Effector CD8-positive, alpha-beta T cell (primary cell): ENCODE measurements around the gene DOCK7.
"Not testable (repeated sequence)": the region's sequence is repeated elsewhere in the genome, so short reads cannot be mapped to it uniquely, and the experiment has no call there.

Experiments
- DNase-seq: peaks from one replicate; lab custom pipeline; 2025; lab: John Stamatoyannopoulos, UW
- total RNA-seq, 4 experiments: gene quantifications; one replicate each; lab custom pipeline; 2026; lab: John Stamatoyannopoulos, UW

Gene DOCK7, protein sequence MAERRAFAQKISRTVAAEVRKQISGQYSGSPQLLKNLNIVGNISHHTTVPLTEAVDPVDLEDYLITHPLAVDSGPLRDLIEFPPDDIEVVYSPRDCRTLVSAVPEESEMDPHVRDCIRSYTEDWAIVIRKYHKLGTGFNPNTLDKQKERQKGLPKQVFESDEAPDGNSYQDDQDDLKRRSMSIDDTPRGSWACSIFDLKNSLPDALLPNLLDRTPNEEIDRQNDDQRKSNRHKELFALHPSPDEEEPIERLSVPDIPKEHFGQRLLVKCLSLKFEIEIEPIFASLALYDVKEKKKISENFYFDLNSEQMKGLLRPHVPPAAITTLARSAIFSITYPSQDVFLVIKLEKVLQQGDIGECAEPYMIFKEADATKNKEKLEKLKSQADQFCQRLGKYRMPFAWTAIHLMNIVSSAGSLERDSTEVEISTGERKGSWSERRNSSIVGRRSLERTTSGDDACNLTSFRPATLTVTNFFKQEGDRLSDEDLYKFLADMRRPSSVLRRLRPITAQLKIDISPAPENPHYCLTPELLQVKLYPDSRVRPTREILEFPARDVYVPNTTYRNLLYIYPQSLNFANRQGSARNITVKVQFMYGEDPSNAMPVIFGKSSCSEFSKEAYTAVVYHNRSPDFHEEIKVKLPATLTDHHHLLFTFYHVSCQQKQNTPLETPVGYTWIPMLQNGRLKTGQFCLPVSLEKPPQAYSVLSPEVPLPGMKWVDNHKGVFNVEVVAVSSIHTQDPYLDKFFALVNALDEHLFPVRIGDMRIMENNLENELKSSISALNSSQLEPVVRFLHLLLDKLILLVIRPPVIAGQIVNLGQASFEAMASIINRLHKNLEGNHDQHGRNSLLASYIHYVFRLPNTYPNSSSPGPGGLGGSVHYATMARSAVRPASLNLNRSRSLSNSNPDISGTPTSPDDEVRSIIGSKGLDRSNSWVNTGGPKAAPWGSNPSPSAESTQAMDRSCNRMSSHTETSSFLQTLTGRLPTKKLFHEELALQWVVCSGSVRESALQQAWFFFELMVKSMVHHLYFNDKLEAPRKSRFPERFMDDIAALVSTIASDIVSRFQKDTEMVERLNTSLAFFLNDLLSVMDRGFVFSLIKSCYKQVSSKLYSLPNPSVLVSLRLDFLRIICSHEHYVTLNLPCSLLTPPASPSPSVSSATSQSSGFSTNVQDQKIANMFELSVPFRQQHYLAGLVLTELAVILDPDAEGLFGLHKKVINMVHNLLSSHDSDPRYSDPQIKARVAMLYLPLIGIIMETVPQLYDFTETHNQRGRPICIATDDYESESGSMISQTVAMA (N-terminal part only)
- 11.2 to 30.6 (median 16.5) reads per million in 4 experiments for total RNA-seq

DNA sequence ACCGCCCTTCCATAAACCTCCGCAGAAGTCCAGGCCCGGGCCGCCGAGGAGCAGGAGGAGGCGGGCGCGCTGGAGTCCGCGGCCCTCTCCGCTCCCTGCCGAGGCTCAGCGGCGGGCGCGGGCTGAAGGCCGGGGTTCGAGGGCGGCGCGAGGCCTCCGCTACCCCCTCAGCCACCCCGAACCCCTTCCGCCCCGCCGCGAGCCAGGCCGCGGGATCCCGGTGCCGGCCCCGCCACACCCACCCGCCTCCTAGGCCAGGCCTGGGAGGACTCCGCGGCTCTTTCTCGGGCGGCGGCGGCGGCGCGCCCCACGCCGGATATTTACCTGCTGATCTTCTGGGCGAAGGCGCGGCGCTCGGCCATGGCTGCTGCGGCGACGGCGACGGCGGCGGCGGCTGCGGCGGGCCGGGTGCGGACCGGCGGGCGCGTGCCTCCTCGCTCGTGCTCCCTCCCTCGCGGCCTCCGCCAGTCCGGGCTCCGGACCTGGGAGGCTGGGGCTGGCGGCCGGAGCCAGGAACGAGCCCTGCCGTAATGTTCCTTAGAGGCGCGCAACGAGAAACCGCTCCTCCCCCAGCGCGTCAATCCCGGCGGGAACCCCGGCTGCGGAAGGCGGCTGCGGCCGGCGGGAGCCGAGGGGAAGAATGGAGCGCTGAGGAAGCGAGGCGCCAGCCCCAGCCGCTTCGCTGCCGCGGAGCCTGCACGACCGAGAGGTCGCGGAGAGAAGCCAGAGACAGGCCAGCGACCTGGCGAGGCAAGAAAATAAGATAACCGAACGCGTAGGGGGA is at the start of gene DOCK7:
DOCK7 (minus strand) TSS at position 484 of the 784 bp plus-strand sequence; CDS start at position 362, 122 bp downstream.
- peak; percentile 17 for DNase-seq

DNA sequence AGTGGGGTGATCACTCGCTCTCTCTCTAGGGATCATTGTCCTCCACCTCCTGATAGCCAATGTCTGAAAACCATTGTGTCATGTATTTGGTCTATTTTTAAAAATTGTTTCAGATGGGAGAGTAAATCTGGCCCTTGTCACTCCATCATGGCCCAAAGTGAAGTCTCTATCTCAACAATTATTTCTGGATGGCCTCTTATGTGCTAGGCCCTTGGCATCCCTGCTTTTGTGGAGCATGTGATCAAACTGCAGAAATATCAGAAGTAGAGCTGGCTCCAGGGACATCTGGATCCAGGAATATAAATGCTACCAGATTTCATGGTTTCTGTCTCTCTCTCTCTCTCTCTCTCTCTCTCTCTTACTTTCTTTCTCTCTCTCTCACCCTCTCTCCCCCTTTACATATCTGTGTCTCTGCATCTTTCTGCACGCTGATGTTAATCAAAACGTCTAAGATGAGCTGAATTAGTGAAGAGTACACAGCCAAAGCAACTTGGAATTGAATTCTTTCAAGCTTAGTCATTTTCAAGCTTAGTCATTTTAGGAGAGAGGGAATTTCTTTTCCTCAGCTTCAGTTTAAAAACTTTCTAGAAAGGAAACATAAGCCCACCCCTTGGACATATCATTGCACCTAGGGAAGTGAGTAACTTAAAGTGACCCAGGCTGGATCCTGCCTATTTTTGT is 47.4 kb upstream of the DOCK7 start:
- DNase-seq = no peak

GRCh38 chr1:62732331-62732730 is 44.1 kb upstream of the DOCK7 start:
- DNase-seq = no peak

DNA sequence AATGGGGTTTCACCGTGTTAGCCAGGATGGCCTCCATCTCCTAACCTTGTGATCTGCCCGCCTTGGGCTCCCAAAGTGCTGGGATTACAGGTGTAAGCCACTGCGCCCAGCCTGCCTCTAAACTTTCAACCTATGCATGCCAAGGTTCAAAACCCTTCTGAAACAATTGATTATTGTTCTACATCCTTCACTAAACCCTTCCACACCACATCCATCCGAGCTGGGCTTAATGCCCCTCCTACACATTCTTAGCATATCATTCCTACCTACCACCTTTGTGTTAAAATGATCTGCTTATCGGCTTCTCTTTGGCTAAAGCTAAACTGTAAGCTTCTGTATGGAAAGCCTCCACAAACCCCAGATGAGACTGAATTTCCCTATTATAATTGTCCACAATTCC is 40.8 kb upstream of the DOCK7 start:
- DNase-seq = no peak

DNA sequence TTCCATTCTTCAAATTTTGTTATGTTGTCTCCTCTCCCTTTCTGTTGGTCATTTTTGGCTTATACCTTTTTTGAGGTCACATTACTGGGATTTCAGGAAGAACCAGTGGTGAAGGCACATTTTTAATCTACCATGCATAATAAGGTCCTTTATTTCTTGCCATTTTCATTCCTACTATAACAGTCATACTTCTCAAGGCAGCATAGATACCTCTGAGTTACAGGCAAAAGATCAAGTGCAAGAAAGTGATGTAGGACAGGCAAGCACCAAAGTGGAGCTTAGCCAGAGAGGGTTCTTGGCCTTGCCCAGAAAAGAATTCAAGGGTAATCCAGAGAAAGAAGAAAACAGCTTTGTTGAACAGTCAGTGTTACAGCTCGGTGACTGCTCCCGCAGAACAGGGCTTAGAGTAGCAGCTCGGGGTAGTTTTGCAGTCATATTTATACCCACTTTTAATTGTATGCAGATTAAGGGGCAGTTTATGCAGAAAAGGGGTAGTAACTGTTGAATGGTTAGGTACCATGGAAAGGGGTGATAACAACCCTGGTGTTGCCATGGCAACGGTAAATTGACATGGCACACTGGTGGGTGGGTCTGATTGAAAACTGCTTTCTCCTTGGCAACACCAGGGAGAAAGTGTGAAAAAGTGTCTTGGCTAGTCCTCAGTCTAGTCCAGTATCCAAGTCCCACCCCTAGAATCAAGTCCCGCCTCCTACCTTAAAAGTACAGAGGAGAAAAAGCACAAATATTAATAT is 39.6 kb upstream of the DOCK7 start:
- DNase-seq = no peak

DNA sequence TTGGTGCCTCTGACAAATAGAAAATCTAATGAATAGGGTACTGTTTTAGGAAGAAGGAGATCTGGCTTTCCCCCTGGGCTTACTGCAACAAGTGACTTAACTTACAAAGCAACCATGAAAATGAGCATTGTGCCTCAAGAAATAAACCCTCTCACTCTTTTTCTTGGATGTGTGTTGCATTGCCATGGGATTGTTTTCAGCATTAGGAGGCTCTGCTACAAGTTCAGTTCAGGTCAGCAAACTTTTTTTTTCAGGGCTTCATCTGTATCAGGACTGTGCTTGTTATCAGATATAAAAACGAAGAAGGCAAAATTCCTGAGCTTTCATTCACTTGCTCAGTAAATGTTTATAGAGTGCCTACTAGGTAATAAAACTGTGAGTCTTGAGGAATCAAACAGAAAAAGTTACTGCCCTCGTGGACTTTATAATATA is 37.8 kb upstream of the DOCK7 start:
- no peak for DNase-seq

- DNase-seq = no peak
Observed at GRCh38 chr1:62725255-62725654, 37.1 kb upstream of the DOCK7 start.

GRCh38 chr1:62724430-62724829 is 36.2 kb upstream of the DOCK7 start:
- DNase-seq = no peak

DNA sequence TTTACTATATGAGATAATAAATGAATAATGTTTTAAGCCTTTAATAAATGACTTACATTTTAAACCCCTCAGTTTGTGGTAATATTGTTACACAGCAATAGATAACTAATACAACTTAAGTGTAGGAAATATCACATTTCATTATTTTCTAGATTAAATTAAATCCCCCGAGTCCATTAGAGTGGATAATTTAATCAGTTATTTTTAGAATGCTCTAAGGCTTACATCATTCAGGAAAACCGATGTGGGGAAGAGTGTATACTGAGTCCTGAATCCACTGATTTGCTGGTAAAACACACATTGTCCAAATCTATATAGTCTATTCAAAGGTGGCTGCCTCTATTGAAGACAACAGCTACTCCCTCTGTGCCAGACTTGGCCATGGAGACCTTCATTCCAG is 35.7 kb upstream of the DOCK7 start:
- DNase-seq = no peak

- no peak for DNase-seq
Observed at GRCh38 chr1:62722796-62723195, 34.6 kb upstream of the DOCK7 start.

GRCh38 chr1:62720946-62721554 is 32.9 kb upstream of the DOCK7 start:
- DNase-seq = no peak

- DNase-seq = not testable (repeated sequence)
Observed at GRCh38 chr1:62718400-62718799, 30.2 kb upstream of the DOCK7 start.

- DNase-seq = no peak
Observed at GRCh38 chr1:62717483-62717882, 29.3 kb upstream of the DOCK7 start.

DNA sequence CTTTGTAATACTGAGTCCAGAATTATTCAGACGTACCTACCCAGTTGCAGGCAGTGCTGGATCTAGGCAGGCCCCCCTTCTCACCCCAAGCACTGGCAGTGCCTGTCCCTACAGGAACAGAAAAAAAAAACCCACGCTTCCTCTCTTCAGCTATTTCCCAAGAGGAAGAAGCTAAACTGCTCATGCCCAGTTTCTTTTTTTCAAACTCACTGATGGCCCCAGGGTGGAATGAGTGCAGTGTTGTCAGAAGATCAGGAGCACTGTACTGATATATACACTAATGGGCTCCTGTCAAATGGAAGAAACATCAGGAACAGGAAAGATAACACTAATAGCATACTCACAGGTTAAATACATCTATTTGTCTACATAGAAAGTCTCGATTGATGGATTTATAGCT is 28.2 kb upstream of the DOCK7 start:
- no peak for DNase-seq

- no peak for DNase-seq
Observed at GRCh38 chr1:62712336-62713243, 24.4 kb upstream of the DOCK7 start.

- DNase-seq = no peak
Observed at GRCh38 chr1:62707744-62708120, 19.5 kb upstream of the DOCK7 start.

DNA sequence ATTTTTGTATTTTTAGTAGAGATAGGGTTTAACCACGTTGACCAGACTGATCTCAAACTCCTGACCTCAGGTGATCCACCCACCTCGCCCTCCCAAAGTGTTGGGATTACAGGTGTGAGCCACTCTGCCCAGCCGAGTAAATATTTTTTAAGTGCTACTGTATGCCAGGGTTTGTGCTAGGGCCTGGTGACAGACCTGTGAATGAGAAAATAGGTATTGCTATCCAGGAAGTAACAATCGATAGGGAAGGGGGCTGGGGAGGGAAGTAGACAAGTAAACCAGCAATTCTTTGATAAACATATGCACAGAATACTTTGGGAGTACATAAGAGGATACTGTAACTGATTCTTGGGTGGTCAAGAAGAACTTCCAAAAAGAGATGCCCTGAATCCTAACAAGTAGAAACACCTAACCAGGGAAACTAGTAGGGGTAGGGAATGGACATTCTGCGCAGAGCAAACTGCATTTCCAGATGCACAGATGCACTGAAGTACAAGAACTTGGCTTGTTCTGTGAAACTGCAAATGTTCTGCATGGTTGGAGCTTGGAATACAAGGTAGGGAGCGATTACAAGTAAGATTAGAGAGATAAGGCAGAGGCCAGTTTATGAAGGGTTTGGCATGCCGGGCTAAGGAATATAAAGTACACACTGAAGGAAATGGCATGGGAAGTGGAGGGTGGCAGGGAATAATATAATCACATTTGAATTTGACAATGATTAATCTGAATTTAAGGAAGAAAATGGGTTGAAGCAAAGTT is 19.0 kb upstream of the DOCK7 start:
- no peak for DNase-seq

DNA sequence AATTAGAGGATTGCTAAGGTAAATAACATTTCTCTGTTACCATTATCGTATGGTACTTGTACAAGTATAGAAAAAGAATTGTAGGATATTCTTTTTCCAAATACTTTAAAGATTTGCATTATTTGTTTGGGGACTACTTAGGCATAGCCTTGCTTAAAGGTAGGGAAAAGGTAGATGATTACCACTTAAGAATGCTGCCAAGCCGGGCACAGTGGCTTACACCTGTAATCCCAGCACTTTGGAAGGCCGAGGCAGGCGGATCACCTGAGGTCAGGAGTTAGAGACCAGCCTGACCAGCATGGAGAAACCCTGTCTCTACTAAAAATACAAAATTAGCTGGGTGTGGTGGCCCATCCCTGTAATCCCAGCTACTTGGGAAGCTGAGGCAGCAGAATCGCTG is 10.0 kb upstream of the DOCK7 start:
- DNase-seq = not testable (repeated sequence)
